ENCODE data around the gene GSTA4. TPM values are rescaled to one million over a fixed set of nuclear protein-coding genes. Genes with fewer than 3 reads are reported as not detected.

GSTA4 gene
- total RNA-seq, 1 donor from 2014 or later: 19.7 TPM

Other genes with a start within 250 kb of the GSTA4 start
- gene GSTA2, start 231.8 kb downstream of the GSTA4 start, total RNA-seq (ENCODE audit: insufficient read depth, low replicate concordance): 3.4 TPM
- gene GSTA1, start 191.5 kb downstream of the GSTA4 start, total RNA-seq (ENCODE audit: insufficient read depth, low replicate concordance): not detected
- gene GSTA5, start 154.5 kb downstream of the GSTA4 start, total RNA-seq (ENCODE audit: insufficient read depth, low replicate concordance): not detected
- gene GSTA3, start 85.6 kb downstream of the GSTA4 start, total RNA-seq (ENCODE audit: insufficient read depth, low replicate concordance): not detected
- 14.7 TPM for gene CILK1, start 66.5 kb upstream of the GSTA4 start, total RNA-seq (ENCODE audit: insufficient read depth, low replicate concordance)
- 46.0 TPM for gene FBXO9, start 70.1 kb upstream of the GSTA4 start, total RNA-seq (ENCODE audit: insufficient read depth, low replicate concordance)
- not detected for gene GCM1, start 153.6 kb upstream of the GSTA4 start, total RNA-seq (ENCODE audit: insufficient read depth, low replicate concordance)

Data from umbilical cord (tissue), 1 donor.